Caco-2 (cell line): ENCODE data around the gene ADORA1. TPM values are rescaled to one million over a fixed set of nuclear protein-coding genes. Genes with fewer than 3 reads are reported as not detected.
A peak's percentile ranks its signal among the peaks of the same experiment; 100 is the strongest.

ENCODE experiments used
- BruUV-seq: library from RNA; stranded (reverse); fragments of 400-500 nt; replicated peaks from 2 replicates; lab custom pipeline; 2021; lab: Mats Ljungman, UMichigan
- CTCF ChIA-PET: fragments of 300-600 bp; sonication (Branson Sonifier 250); formaldehyde crosslinking; loops from one replicate; lab custom pipeline; 2022; ENCODE audit warnings: antibody characterized with exemption; lab: Charles Lee
- POLR2A ChIA-PET: fragments of 300-600 bp; sonication (Branson Sonifier 250); formaldehyde crosslinking; loops from one replicate; lab custom pipeline; 2022; ENCODE audit warnings: antibody characterized with exemption; lab: Charles Lee
- DNase-seq, 2 experiments: peaks; one replicate each; pipeline versions ENCODE4 v3.0.0 to v3.0.0-alpha.2; 2020 to 2022
- H3K27me3 ChIP-seq: replicated peaks from 2 replicates; pipeline ENCODE4 v1.6.0; 2011; ENCODE audit warnings: low read length; ENCODE audit not compliant: control insufficient read depth, insufficient read depth
- H3K36me3 ChIP-seq: 2 replicates; pipeline ENCODE4 v1.5.1; 2011; ENCODE audit warnings: low read length; ENCODE audit not compliant: control insufficient read depth, insufficient read depth
- H3K4me1 ChIP-seq: fragments of 250-450 bp; sonication (Bioruptor Pico); 2 replicates; pipeline ENCODE4 v1.5.1; 2020; ENCODE audit warnings: mild to moderate bottlenecking
- H3K4me3 ChIP-seq: 2 replicates; pipeline ENCODE4 v1.5.1; 2011; ENCODE audit warnings: low read depth, mild to moderate bottlenecking, control low read depth, low read length
- H3K9me3 ChIP-seq: fragments of 250-450 bp; sonication (Bioruptor Pico); 2 replicates; pipeline ENCODE4 v1.5.1; 2020; ENCODE audit warnings: mild to moderate bottlenecking, moderate library complexity
- H3K27ac Mint-ChIP-seq: one replicate; pipeline ENCODE4 v1.8.0; 2022; ENCODE audit warnings: mixed read lengths; ENCODE audit not compliant: unreplicated experiment
- H3K27me3 Mint-ChIP-seq: one replicate; pipeline ENCODE4 v1.8.0; 2022; ENCODE audit warnings: mixed read lengths; ENCODE audit not compliant: insufficient read depth, unreplicated experiment
- H3K36me3 Mint-ChIP-seq: one replicate; pipeline ENCODE4 v1.8.0; 2022; ENCODE audit warnings: mild to moderate bottlenecking, mixed read lengths; ENCODE audit not compliant: insufficient read depth, unreplicated experiment
- H3K4me1 Mint-ChIP-seq: one replicate; pipeline ENCODE4 v1.8.0; 2022; ENCODE audit warnings: low read depth, mixed read lengths; ENCODE audit not compliant: unreplicated experiment
- H3K4me3 Mint-ChIP-seq: one replicate; pipeline ENCODE4 v1.8.0; 2022; ENCODE audit warnings: mild to moderate bottlenecking, moderate library complexity, mixed read lengths; ENCODE audit not compliant: unreplicated experiment
- H3K9me3 Mint-ChIP-seq: one replicate; pipeline ENCODE4 v1.8.0; 2022; ENCODE audit warnings: mixed read lengths; ENCODE audit not compliant: unreplicated experiment
- CTCF ChIP-seq, 2 experiments: fragments of 200-600 bp in 1 of 2; IDR thresholded peaks; 1 replicate in 1 of 2; 2 replicates in 1 of 2; pipeline versions ENCODE4 v1.5.1 to v1.8.0; 2011 to 2022; ENCODE audit warnings: antibody characterized with exemption in 1 of 2, control low read depth in 1 of 2, inconsistent platforms in 1 of 2, low read depth in 1 of 2, low read length in 1 of 2, mild to moderate bottlenecking in 1 of 2, moderate library complexity in 1 of 2; ENCODE audit not compliant: insufficient read depth in 1 of 2, severe bottlenecking in 1 of 2, unreplicated experiment in 1 of 2
- intact Hi-C: fragments of 100-400 bp; cut with micrococcal nuclease; formaldehyde crosslinking; loops from one replicate; pipeline ENCODE4 v1.10.0; 2022; ENCODE audit not compliant: unreplicated experiment
- total RNA-seq: library from RNA; stranded (reverse); gene quantifications from 2 replicates; pipeline ENCODE4 v1.2.3, GENCODE V29; 2022

Gene ADORA1
- total RNA-seq, 1 experiment from 2014 or later: 46.0 TPM

GRCh38 chr1:203178821-203179666 is 51.5 kb downstream of the ADORA1 start:
- peaks cover 59% of the 10 kb centered on the region for H3K4me1 Mint-ChIP-seq
- peak overlapping the region; percentile 95 for H3K27ac Mint-ChIP-seq
- TF ChIP-seq CTCF (IDR thresholded peaks at IDR 0.05; ENCODE audit: insufficient read depth in 1 of 2, low read depth in 1 of 2, low read length in 1 of 2, severe bottlenecking in 1 of 2, unreplicated experiment in 1 of 2): no peak
- Histone ChIP-seq H3K36me3 (no peaks in the 10 kb centered on the region), H3K4me3 (no peak overlapping the region), H3K4me1 (peaks cover 66% of the 10 kb centered on the region), H3K27me3 (no peaks in the 10 kb centered on the region), H3K9me3 (no peaks in the 10 kb centered on the region)
- DNase-seq: no peak
- TSS peak; percentile 43 for BruUV-seq
- peaks cover 78% of the 10 kb centered on the region for H3K36me3 Mint-ChIP-seq
- no peaks in the 10 kb centered on the region for H3K27me3 Mint-ChIP-seq
- ChIA-PET CTCF (interaction anchor here (0.6 to 1.9 kb wide), 6 partner anchors 9 to 138 kb away, joined by 3 to 10 read pairs (median 6); no protein-coding TSS in a partner anchor), POLR2A (interaction anchor here (1.6 kb wide), 1 partner anchor 9 kb away, joined by 7 read pairs; no protein-coding TSS in a partner anchor)
- H3K4me3 Mint-ChIP-seq: peak overlapping the region; percentile 65
- intact Hi-C loops: loop anchor here (1.0 kb wide), 3 partner anchors 9 to 37 kb away; no protein-coding TSS in a partner anchor
- no peaks in the 10 kb centered on the region for H3K9me3 Mint-ChIP-seq

DNA sequence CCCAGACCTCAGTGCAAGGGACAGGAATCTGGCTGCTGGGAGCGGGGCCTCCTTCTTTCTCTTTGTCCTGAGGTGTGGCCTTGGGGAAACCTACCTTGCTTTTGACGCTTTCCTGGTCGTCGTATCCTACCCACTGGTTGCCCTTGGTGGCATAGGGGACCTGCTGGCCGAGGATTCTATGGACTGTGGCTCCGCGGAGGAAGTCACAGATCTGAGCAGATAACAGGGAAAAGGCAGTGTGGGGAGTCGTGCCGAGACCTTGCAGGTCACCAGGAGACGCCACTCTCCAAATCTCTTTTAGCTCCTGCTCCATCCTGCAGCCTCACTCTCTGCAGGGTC is 52.1 kb downstream of the ADORA1 start:
- Mint-ChIP-seq H3K36me3 (peaks cover 83% of the 10 kb centered on the region), H3K27ac (peak overlapping the region; percentile 95), H3K27me3 (no peaks in the 10 kb centered on the region), H3K4me1 (peaks cover 59% of the 10 kb centered on the region), H3K4me3 (no peak overlapping the region), H3K9me3 (no peaks in the 10 kb centered on the region)
- H3K27me3 ChIP-seq: no peaks in the 10 kb centered on the region
- intact Hi-C loops: no loop called here
- no TSS peak for BruUV-seq
- DNase-seq: no peak
- no peak overlapping the region for H3K4me3 ChIP-seq
- ChIA-PET CTCF (interaction anchor here (1.4 kb wide), 2 partner anchors 36 to 62 kb away, joined by 5 to 6 read pairs; no protein-coding TSS in a partner anchor), POLR2A (interaction anchor here (1.6 kb wide), 1 partner anchor 8 kb away, joined by 7 read pairs; no protein-coding TSS in a partner anchor)
- peaks cover 66% of the 10 kb centered on the region for H3K4me1 ChIP-seq
- H3K9me3 ChIP-seq: no peaks in the 10 kb centered on the region
- H3K36me3 ChIP-seq: no peaks in the 10 kb centered on the region
- TF ChIP-seq CTCF (IDR thresholded peaks at IDR 0.05; ENCODE audit: insufficient read depth in 1 of 2, low read depth in 1 of 2, low read length in 1 of 2, severe bottlenecking in 1 of 2, unreplicated experiment in 1 of 2): no peak

GRCh38 chr1:203180611-203181330 is 53.2 kb downstream of the ADORA1 start:
- no peaks in the 10 kb centered on the region for H3K27me3 Mint-ChIP-seq
- DNase-seq: no peak
- no peaks in the 10 kb centered on the region for H3K36me3 ChIP-seq
- H3K4me3 ChIP-seq: no peak overlapping the region
- no peak overlapping the region for H3K4me3 Mint-ChIP-seq
- BruUV-seq: no TSS peak
- intact Hi-C loops: no loop called here
- H3K9me3 ChIP-seq: no peaks in the 10 kb centered on the region
- CTCF ChIA-PET: interaction anchor here (1.4 kb wide), 1 partner anchor 35 kb away, joined by 5 read pairs; no protein-coding TSS in a partner anchor
- POLR2A ChIA-PET: no interaction called here
- H3K27me3 ChIP-seq: no peaks in the 10 kb centered on the region
- H3K9me3 Mint-ChIP-seq: no peaks in the 10 kb centered on the region
- H3K27ac Mint-ChIP-seq: peak overlapping the region; percentile 95
- peaks cover 67% of the 10 kb centered on the region for H3K4me1 ChIP-seq
- TF ChIP-seq CTCF (IDR thresholded peaks at IDR 0.05; ENCODE audit: insufficient read depth in 1 of 2, low read depth in 1 of 2, low read length in 1 of 2, severe bottlenecking in 1 of 2, unreplicated experiment in 1 of 2): no peak
- peaks cover 60% of the 10 kb centered on the region for H3K4me1 Mint-ChIP-seq
- peaks cover 81% of the 10 kb centered on the region for H3K36me3 Mint-ChIP-seq
